Calu3 (cell line): ENCODE measurements around the gene RNF222. TPM values are rescaled to one million over a fixed set of nuclear protein-coding genes. Genes with fewer than 3 reads are reported as not detected.

Source experiments
- BruUV-seq: library from RNA; stranded (reverse); fragments of 400-500 nt; replicated peaks from 2 replicates; lab custom pipeline; 2021; lab: Mats Ljungman, UMichigan
- CTCF ChIA-PET: fragments of 300-600 bp; sonication (Branson Sonifier 250); formaldehyde crosslinking; loops from one replicate; lab custom pipeline; 2022; ENCODE audit warnings: antibody characterized with exemption; lab: Charles Lee
- DNase-seq: peaks from one replicate; pipeline ENCODE4 v3.0.0; 2022
- H3K27ac Mint-ChIP-seq: one replicate; pipeline ENCODE4 v1.8.0; 2022; ENCODE audit warnings: mixed read lengths; ENCODE audit not compliant: unreplicated experiment
- H3K27me3 Mint-ChIP-seq: one replicate; pipeline ENCODE4 v1.8.0; 2022; ENCODE audit warnings: mixed read lengths; ENCODE audit not compliant: unreplicated experiment
- H3K36me3 Mint-ChIP-seq: one replicate; pipeline ENCODE4 v1.8.0; 2022; ENCODE audit warnings: mild to moderate bottlenecking, moderate library complexity, mixed read lengths; ENCODE audit not compliant: insufficient read depth, unreplicated experiment
- H3K4me1 Mint-ChIP-seq: one replicate; pipeline ENCODE4 v1.8.0; 2022; ENCODE audit warnings: mild to moderate bottlenecking, low read depth, mixed read lengths; ENCODE audit not compliant: unreplicated experiment
- H3K4me3 Mint-ChIP-seq: one replicate; pipeline ENCODE4 v1.8.0; 2022; ENCODE audit warnings: mild to moderate bottlenecking, low read depth, moderate library complexity, mixed read lengths; ENCODE audit not compliant: unreplicated experiment
- H3K9me3 Mint-ChIP-seq: one replicate; pipeline ENCODE4 v1.8.0; 2022; ENCODE audit warnings: low read depth, mixed read lengths; ENCODE audit not compliant: unreplicated experiment
- CTCF ChIP-seq: fragments of 200-600 bp; IDR thresholded peaks from one replicate; pipeline ENCODE4 v1.8.0; 2022; ENCODE audit warnings: antibody characterized with exemption; ENCODE audit not compliant: unreplicated experiment
- intact Hi-C: fragments of 100-400 bp; cut with micrococcal nuclease; formaldehyde crosslinking; loops from one replicate; pipeline ENCODE4 v1.10.0; 2022; ENCODE audit not compliant: unreplicated experiment
- total RNA-seq: library from RNA; stranded (reverse); gene quantifications from 2 replicates; pipeline ENCODE4 v1.2.3, GENCODE V29; 2022

The RNF222 gene
- total RNA-seq, 1 experiment from 2014 or later = not detected

GRCh38 chr17:8386841-8387240, 10.8 kb downstream of the RNF222 start:
- H3K9me3 Mint-ChIP-seq = no peaks in the 10 kb centered on the region
- no peak for TF ChIP-seq CTCF
- H3K36me3 Mint-ChIP-seq = peaks cover 37% of the 10 kb centered on the region
- no peaks in the 10 kb centered on the region for H3K27me3 Mint-ChIP-seq
- intact Hi-C loops = no loop called here
- H3K4me3 Mint-ChIP-seq = no peak overlapping the region
- BruUV-seq = no TSS peak
- no peak for DNase-seq
- no peak overlapping the region for H3K27ac Mint-ChIP-seq
- CTCF ChIA-PET = no interaction called here
- peaks cover 15% of the 10 kb centered on the region for H3K4me1 Mint-ChIP-seq

- H3K27me3 Mint-ChIP-seq = no peaks in the 10 kb centered on the region
Observed at GRCh38 chr17:8384801-8385378, 12.7 kb downstream of the RNF222 start.

GRCh38 chr17:8383143-8383822, 14.3 kb downstream of the RNF222 start, which contains the start of gene RPL26:
Gene RPL26, minus strand, starts transcription at chr17:8383193. Its CDS starts 883 bp downstream, at chr17:8382310.
- Mint-ChIP-seq H3K4me3 (peak within 1 kb of the TSS; percentile 89), H3K27ac (peak within 1 kb of the TSS; percentile 95), H3K4me1 (peaks cover 24% of the 10 kb centered on the region), H3K9me3 (no peaks in the 10 kb centered on the region), H3K36me3 (peaks cover 68% of the 10 kb centered on the region), H3K27me3 (no peaks in the 10 kb centered on the region)
- intact Hi-C loops = loop anchor here (5.0 kb wide), 1 partner anchor 364 kb away; no protein-coding TSS in a partner anchor
- BruUV-seq = no TSS peak
- peak; percentile 92 for TF ChIP-seq CTCF
- CTCF ChIA-PET = interaction anchor here (0.7 to 1.5 kb wide), 8 partner anchors 11 to 919 kb away, joined by 3 to 14 read pairs (median 4); partner anchors contain the start of gene RNF222
- peak; percentile 89 for DNase-seq

More at GRCh38 chr17:8384801-8385378, 12.7 kb downstream of the RNF222 start:
- CTCF ChIA-PET = no interaction called here
- no peak for DNase-seq
- intact Hi-C loops = loop anchor here (5.0 kb wide), 1 partner anchor 362 kb away; no protein-coding TSS in a partner anchor
- no peaks in the 10 kb centered on the region for H3K9me3 Mint-ChIP-seq
- H3K27ac Mint-ChIP-seq = peak overlapping the region; percentile 36
- peak overlapping the region; percentile 89 for H3K4me3 Mint-ChIP-seq
- H3K4me1 Mint-ChIP-seq = peaks cover 24% of the 10 kb centered on the region
- no TSS peak for BruUV-seq
- H3K36me3 Mint-ChIP-seq = peaks cover 53% of the 10 kb centered on the region
- no peak for TF ChIP-seq CTCF

DNA sequence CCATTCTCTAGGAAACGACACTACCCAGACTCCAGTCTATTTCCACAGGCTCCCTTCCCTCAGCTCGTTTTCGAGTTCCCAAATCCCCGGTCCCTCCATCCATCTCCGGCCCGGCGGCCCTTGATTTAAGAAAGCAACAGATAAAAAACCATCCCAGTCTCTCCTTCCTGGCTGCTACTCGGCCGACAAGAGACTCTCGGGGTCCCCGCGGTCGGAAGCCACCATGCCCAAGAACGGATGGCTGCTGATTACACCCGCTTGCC, 14.8 kb downstream of the RNF222 start:
- intact Hi-C loops = loop anchor here (5.0 kb wide), 1 partner anchor 364 kb away; no protein-coding TSS in a partner anchor
- CTCF ChIA-PET = no interaction called here
- BruUV-seq = no TSS peak
- H3K27me3 Mint-ChIP-seq = no peaks in the 10 kb centered on the region
- peaks cover 72% of the 10 kb centered on the region for H3K36me3 Mint-ChIP-seq
- H3K4me3 Mint-ChIP-seq = peak overlapping the region; percentile 89
- no peak for TF ChIP-seq CTCF
- DNase-seq = no peak
- H3K4me1 Mint-ChIP-seq = peaks cover 24% of the 10 kb centered on the region
- no peaks in the 10 kb centered on the region for H3K9me3 Mint-ChIP-seq
- H3K27ac Mint-ChIP-seq = peak overlapping the region; percentile 95
